CD4-positive, alpha-beta T cell (primary cell): ENCODE data around the gene MYOCD. TPM values are rescaled to one million over a fixed set of nuclear protein-coding genes. Genes with fewer than 3 reads are reported as not detected.

Source experiments
- ATAC-seq: fragments of 200-7000 bp; cut with Tn5 transposase; one replicate; pipeline ENCODE4 v1.10.0; 2022; ENCODE audit warnings: mild to moderate bottlenecking; ENCODE audit not compliant: poor library complexity
- CTCF ChIA-PET: fragments of 350-600 bp; sonication (Branson Sonifier 250); formaldehyde crosslinking; loops from one replicate; lab custom pipeline; 2021; ENCODE audit warnings: antibody characterized with exemption, inconsistent platforms; lab: Charles Lee
- POLR2A ChIA-PET: fragments of 350-600 bp; sonication (Branson Sonifier 250); formaldehyde crosslinking; loops from one replicate; lab custom pipeline; 2021; ENCODE audit warnings: antibody characterized with exemption, inconsistent platforms; lab: Charles Lee
- DNase-seq, 14 experiments: peaks; one replicate each; pipeline ENCODE4 v3.0.0-alpha.2; 2013 to 2020; ENCODE audit warnings: mixed read lengths in 2 of 14
- H3K27ac ChIP-seq, 2 donors: one replicate each; pipeline versions ENCODE4 v1.5.1 to v1.7.0; 2013; ENCODE audit warnings: low read length in 2 of 2, low read depth in 1 of 2, mild to moderate bottlenecking in 1 of 2
- H3K27me3 ChIP-seq, 2 experiments: 1 replicate in 1 of 2; 2 replicates in 1 of 2; pipeline versions ENCODE4 v1.6.1 to v1.7.0; 2013; ENCODE audit warnings: low read length in 2 of 2, control low read depth in 1 of 2, mild to moderate bottlenecking in 1 of 2, moderate library complexity in 1 of 2; ENCODE audit not compliant: insufficient read depth in 2 of 2, control insufficient read depth in 1 of 2
- H3K36me3 ChIP-seq: one replicate; pipeline ENCODE4 v1.6.1; 2013; ENCODE audit warnings: low read length, control low read depth; ENCODE audit not compliant: insufficient read depth
- H3K4me1 ChIP-seq: one replicate; pipeline ENCODE4 v1.6.1; 2013; ENCODE audit warnings: low read length, control low read depth; ENCODE audit not compliant: insufficient read depth
- H3K4me3 ChIP-seq: one replicate; pipeline ENCODE4 v1.5.1; 2013; ENCODE audit warnings: mild to moderate bottlenecking, low read length, moderate library complexity
- H3K9me3 ChIP-seq, 2 experiments: 1 replicate in 1 of 2; 2 replicates in 1 of 2; pipeline versions ENCODE4 v1.6.1 to v1.7.0; 2013; ENCODE audit warnings: low read length in 2 of 2, mild to moderate bottlenecking in 2 of 2, control low read depth in 1 of 2, moderate library complexity in 1 of 2; ENCODE audit not compliant: control insufficient read depth in 1 of 2, insufficient read depth in 1 of 2
- H3K27ac Mint-ChIP-seq: one replicate; pipeline ENCODE4 v1.8.0; 2020; ENCODE audit warnings: mixed read lengths
- H3K27me3 Mint-ChIP-seq: one replicate; pipeline ENCODE4 v1.8.0; 2021; ENCODE audit warnings: mixed read lengths
- H3K36me3 Mint-ChIP-seq: one replicate; pipeline ENCODE4 v1.8.0; 2021; ENCODE audit warnings: low read depth, mixed read lengths
- H3K4me1 Mint-ChIP-seq: one replicate; pipeline ENCODE4 v1.8.0; 2021; ENCODE audit warnings: low read depth, mixed read lengths
- H3K4me3 Mint-ChIP-seq: one replicate; pipeline ENCODE4 v1.8.0; 2020; ENCODE audit warnings: mild to moderate bottlenecking, mixed read lengths
- H3K9me3 Mint-ChIP-seq: one replicate; pipeline ENCODE4 v1.8.0; 2020; ENCODE audit warnings: mixed read lengths
- CTCF ChIP-seq: fragments of 200-600 bp; IDR thresholded peaks from one replicate; pipeline ENCODE4 v1.8.0; 2022; ENCODE audit warnings: antibody characterized with exemption, mild to moderate bottlenecking
- intact Hi-C, 2 experiments: fragments of 100-400 bp; cut with DNase I in 1 of 2; cut with micrococcal nuclease in 1 of 2; formaldehyde crosslinking; loops; one replicate each; pipeline versions ENCODE4 v1.15.1 to v1.9.0; 2023 to 2025; cut with DNase I, micrococcal nuclease
- total RNA-seq, 174 experiments: library from RNA in 2 of 174; stranded (reverse) in 2 of 174; gene quantifications; one replicate each; pipeline ENCODE4 v1.2.3 and lab custom pipeline; 2021 to 2026

Gene MYOCD
- total RNA-seq, 2 experiments from 2014 or later: not detected

- DNase-seq (no peak), ATAC-seq (no peak)
- Histone ChIP-seq H3K27ac (no peak overlapping the region), H3K36me3 (no peaks in the 10 kb centered on the region), H3K9me3 (no peaks in the 10 kb centered on the region), H3K4me3 (no peak overlapping the region), H3K27me3 (no peaks in the 10 kb centered on the region), H3K4me1 (no peaks in the 10 kb centered on the region)
- H3K4me1 Mint-ChIP-seq: no peaks in the 10 kb centered on the region
- no peaks in the 10 kb centered on the region for H3K27me3 Mint-ChIP-seq
- no peak overlapping the region for H3K4me3 Mint-ChIP-seq
- ChIA-PET POLR2A (no interaction called here), CTCF (no interaction called here)
- intact Hi-C loops: no loop called here
- no peak overlapping the region for H3K27ac Mint-ChIP-seq
- TF ChIP-seq CTCF: no peak
- H3K36me3 Mint-ChIP-seq: no peaks in the 10 kb centered on the region
- peaks cover 6% of the 10 kb centered on the region for H3K9me3 Mint-ChIP-seq
These were observed 54.3 kb downstream of the MYOCD start for GRCh38 chr17:12719948-12720347.

- H3K36me3 ChIP-seq: no peaks in the 10 kb centered on the region
- Mint-ChIP-seq H3K9me3 (peaks cover 6% of the 10 kb centered on the region), H3K4me3 (no peak overlapping the region), H3K27ac (no peak overlapping the region), H3K27me3 (no peaks in the 10 kb centered on the region), H3K4me1 (no peaks in the 10 kb centered on the region), H3K36me3 (no peaks in the 10 kb centered on the region)
- ChIA-PET CTCF (no interaction called here), POLR2A (no interaction called here)
- intact Hi-C loops: no loop called here
- H3K9me3 ChIP-seq: no peaks in the 10 kb centered on the region
- H3K4me3 ChIP-seq: no peak overlapping the region
- H3K27ac ChIP-seq: no peak overlapping the region
- no peaks in the 10 kb centered on the region for H3K27me3 ChIP-seq
- DNase-seq (no peak), ATAC-seq (no peak)
- TF ChIP-seq CTCF: no peak
- H3K4me1 ChIP-seq: no peaks in the 10 kb centered on the region
These were observed 55.9 kb downstream of the MYOCD start for GRCh38 chr17:12721581-12721980.

GRCh38 chr17:12722282-12722681, 56.6 kb downstream of the MYOCD start:
- Histone ChIP-seq H3K27ac (no peak overlapping the region), H3K9me3 (no peaks in the 10 kb centered on the region), H3K4me3 (no peak overlapping the region), H3K4me1 (no peaks in the 10 kb centered on the region), H3K27me3 (no peaks in the 10 kb centered on the region), H3K36me3 (no peaks in the 10 kb centered on the region)
- ATAC-seq (no peak), DNase-seq (no peak)
- intact Hi-C loops: no loop called here
- Mint-ChIP-seq H3K27me3 (no peaks in the 10 kb centered on the region), H3K27ac (no peak overlapping the region), H3K9me3 (peaks cover 6% of the 10 kb centered on the region), H3K36me3 (no peaks in the 10 kb centered on the region), H3K4me1 (no peaks in the 10 kb centered on the region), H3K4me3 (no peak overlapping the region)
- ChIA-PET POLR2A (no interaction called here), CTCF (no interaction called here)
- no peak for TF ChIP-seq CTCF
